Body of pancreas (tissue), 4 donors: Measurements from ENCODE around the gene SLC24A4. TPM values are rescaled to one million over a fixed set of nuclear protein-coding genes. Genes with fewer than 3 reads are reported as not detected.

Experiments
- ATAC-seq: fragments of 150-250 bp; one replicate; pipeline ENCODE4 v1.9.1; 2016
- DNase-seq, 4 donors: peaks; one replicate each; pipeline ENCODE4 v3.0.0-alpha.2; 2019
- H3K27ac ChIP-seq, 4 donors: fragments of 200-600 bp; sonication (generic); 1 replicate in 3 of 4; 2 replicates in 1 of 4; pipeline versions ENCODE4 v1.5.1 to v1.6.1; 2016 to 2019; ENCODE audit warnings: mild to moderate bottlenecking in 1 of 4, mixed read lengths in 1 of 4, moderate library complexity in 1 of 4
- H3K27me3 ChIP-seq, 2 donors: fragments of 200-600 bp; sonication (generic); one replicate each; pipeline ENCODE4 v1.6.0; 2016; ENCODE audit warnings: mild to moderate bottlenecking in 1 of 2
- H3K36me3 ChIP-seq, 2 donors: fragments of 200-600 bp; sonication (generic); replicated peaks in 1 of 2; 2 replicates each; pipeline ENCODE4 v1.5.1; 2016; ENCODE audit warnings: low read depth in 2 of 2; ENCODE audit not compliant: insufficient read depth in 1 of 2
- H3K4me1 ChIP-seq: fragments of 200-600 bp; sonication (generic); one replicate; pipeline ENCODE4 v1.6.0; 2016
- H3K4me3 ChIP-seq, 2 donors: fragments of 200-600 bp; sonication (generic); 1 replicate in 1 of 2; 2 replicates in 1 of 2; pipeline ENCODE4 v1.5.1; 2016 to 2019
- H3K9me3 ChIP-seq, 3 donors: fragments of 200-600 bp; sonication (generic); 1 replicate in 2 of 3; 2 replicates in 1 of 3; pipeline ENCODE4 v1.5.1; 2016
- POLR2A ChIP-seq, 3 donors: fragments of 450-650 bp; IDR thresholded peaks; one replicate each; pipeline ENCODE4 v1.6.1; 2016; ENCODE audit warnings: antibody characterized with exemption in 3 of 3, mild to moderate bottlenecking in 2 of 3
- WGBS, 2 donors: methylation state at CpG; one replicate each; pipeline ENCODE4 v1.1.5; 2017; 5-methylcytosine and 5-hydroxymethylcytosine counted together
- intact Hi-C: fragments of 100-400 bp; cut with DNase I; formaldehyde crosslinking; loops from one replicate; pipeline ENCODE4 v1.15.1; 2023
- total RNA-seq, 2 donors: library from RNA; depleted of rRNA; stranded (reverse); fragments of >200 nt; gene quantifications; one replicate each; pipeline ENCODE4 v1.1.0, GENCODE V29; 2016
- TF ChIP-seq, protein P1 (sequence below), 7 experiments: fragments of 450-650 bp in 4 of 7; fragments of 200-600 bp in 3 of 7; sonication (generic) in 3 of 7; IDR thresholded peaks; one replicate each; pipeline ENCODE4 v1.5.1; 2016 to 2019; ENCODE audit warnings: antibody characterized with exemption in 7 of 7

The SLC24A4 gene
- total RNA-seq, 2 donors from 2014 or later: 0.26 TPM; not detected in 1

DNA sequence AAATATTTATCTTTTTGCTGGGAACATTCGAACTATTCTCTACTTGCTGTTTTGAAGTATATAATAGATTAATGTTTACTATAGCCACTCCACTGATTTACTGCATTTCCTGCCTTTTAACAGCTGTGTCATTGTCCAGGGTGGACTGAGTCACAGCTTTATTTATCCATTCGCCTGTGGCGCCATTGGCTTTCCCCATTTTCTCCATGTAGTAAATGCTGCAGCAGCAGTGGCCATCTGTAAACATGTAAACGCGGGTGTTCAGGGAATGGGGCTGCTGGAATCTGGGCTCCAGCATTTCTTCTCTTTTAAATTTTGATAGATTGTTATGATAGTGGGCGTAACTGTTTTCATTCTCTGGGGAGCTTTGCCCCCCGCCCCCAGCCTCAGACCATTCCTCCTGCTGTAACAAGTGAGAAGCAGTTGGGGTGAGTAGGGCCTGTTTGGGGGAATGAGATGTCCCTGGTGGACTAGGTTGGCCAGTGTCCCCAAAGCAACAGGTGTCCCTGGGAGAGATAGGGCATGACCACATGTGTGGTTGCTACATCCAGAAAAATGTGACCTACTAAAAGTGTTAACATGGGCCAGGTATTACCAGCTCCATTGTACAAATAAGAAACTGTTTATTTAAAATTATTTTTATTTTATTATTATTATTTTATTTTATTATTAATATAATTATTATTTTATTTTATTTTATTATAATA is 223.5 kb downstream of the SLC24A4 start:
- H3K27ac ChIP-seq: no peak overlapping the region
- TF ChIP-seq, protein P1, sequence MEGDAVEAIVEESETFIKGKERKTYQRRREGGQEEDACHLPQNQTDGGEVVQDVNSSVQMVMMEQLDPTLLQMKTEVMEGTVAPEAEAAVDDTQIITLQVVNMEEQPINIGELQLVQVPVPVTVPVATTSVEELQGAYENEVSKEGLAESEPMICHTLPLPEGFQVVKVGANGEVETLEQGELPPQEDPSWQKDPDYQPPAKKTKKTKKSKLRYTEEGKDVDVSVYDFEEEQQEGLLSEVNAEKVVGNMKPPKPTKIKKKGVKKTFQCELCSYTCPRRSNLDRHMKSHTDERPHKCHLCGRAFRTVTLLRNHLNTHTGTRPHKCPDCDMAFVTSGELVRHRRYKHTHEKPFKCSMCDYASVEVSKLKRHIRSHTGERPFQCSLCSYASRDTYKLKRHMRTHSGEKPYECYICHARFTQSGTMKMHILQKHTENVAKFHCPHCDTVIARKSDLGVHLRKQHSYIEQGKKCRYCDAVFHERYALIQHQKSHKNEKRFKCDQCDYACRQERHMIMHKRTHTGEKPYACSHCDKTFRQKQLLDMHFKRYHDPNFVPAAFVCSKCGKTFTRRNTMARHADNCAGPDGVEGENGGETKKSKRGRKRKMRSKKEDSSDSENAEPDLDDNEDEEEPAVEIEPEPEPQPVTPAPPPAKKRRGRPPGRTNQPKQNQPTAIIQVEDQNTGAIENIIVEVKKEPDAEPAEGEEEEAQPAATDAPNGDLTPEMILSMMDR (IDR thresholded peaks at IDR 0.05): no peak
- TF ChIP-seq POLR2A (IDR thresholded peaks at IDR 0.05): no peak
- no peak overlapping the region for H3K4me3 ChIP-seq
- no peak for DNase-seq
- H3K27me3 ChIP-seq: no peaks in the 10 kb centered on the region
- H3K4me1 ChIP-seq: peaks cover 8% of the 10 kb centered on the region
- intact Hi-C loops: no loop called here
- H3K36me3 ChIP-seq: no peaks in the 10 kb centered on the region
- H3K9me3 ChIP-seq: no peaks in the 10 kb centered on the region
- ATAC-seq: no peak
- WGBS, 2 donors: 88 to 96% methylated on average over 7 of the region's 7 CpGs

DNA sequence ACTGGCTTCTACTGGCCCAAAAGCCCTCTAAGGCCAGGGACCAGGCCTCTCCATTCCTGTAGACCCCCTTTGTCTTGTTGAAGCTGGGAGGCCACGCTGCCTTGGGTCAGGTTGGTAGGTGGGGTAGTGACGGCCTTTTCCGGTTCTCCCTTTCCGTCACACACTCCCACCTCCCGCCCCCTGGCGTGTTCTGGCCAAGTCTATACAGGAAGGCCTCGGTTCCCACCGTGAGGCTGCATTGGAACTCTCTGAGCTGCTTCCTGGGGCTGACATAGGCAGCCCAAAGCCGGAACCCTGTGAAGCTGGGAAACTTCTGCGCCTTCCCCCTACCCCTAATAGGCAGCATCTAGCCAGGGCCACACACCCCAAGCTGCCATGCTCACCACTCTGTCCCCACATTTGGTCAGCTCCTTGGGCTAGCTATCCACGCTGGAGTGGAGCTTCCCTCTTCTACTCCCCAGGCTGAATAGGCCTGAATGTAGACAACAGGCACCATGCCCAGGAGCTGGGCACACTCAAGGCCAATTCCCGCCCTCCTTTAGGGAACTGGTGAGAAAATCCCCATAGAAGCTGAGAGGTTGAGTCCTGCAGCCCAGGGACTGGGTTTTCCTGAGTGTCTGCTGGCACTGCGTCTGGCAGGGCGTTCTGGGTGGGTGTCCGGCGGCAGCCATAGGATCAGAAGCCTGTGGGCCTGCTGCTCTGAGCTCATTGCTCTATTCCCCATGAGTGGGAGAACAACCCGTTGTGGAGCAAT is 226.3 kb downstream of the SLC24A4 start:
- TF ChIP-seq, protein P1 (IDR thresholded peaks at IDR 0.05): no peak
- TF ChIP-seq POLR2A (IDR thresholded peaks at IDR 0.05): no peak
- H3K9me3 ChIP-seq: no peaks in the 10 kb centered on the region
- H3K27me3 ChIP-seq: no peaks in the 10 kb centered on the region
- no peak overlapping the region for H3K4me3 ChIP-seq
- H3K4me1 ChIP-seq: peaks cover 8% of the 10 kb centered on the region
- 75 to 87% methylated on average over 14 to 17 of the region's 17 CpGs for WGBS, 2 donors
- intact Hi-C loops: no loop called here
- ATAC-seq: peak; percentile 27
- H3K36me3 ChIP-seq: no peaks in the 10 kb centered on the region
- peak overlapping the region in 2 of 4 donors; percentile 57 to 64 for H3K27ac ChIP-seq
- DNase-seq: peak in 2 of 4 donors; percentile 20 to 21

- H3K27ac ChIP-seq: peak overlapping the region in 2 of 4 donors; percentile 57 to 64
- H3K4me3 ChIP-seq: no peak overlapping the region
- intact Hi-C loops: no loop called here
Observed at GRCh38 chr14:92549859-92550230, 226.9 kb downstream of the SLC24A4 start.

More at GRCh38 chr14:92549859-92550230, 226.9 kb downstream of the SLC24A4 start:
- DNase-seq (peak; percentile 17 to 56 (median 39)), ATAC-seq (peak; percentile 62)
- WGBS, 2 donors: 17 to 35% methylated on average over 7 of the region's 7 CpGs
- TF ChIP-seq, protein P1 (IDR thresholded peaks at IDR 0.05): no peak
- no peak for TF ChIP-seq POLR2A (IDR thresholded peaks at IDR 0.05)
- no peaks in the 10 kb centered on the region for H3K27me3 ChIP-seq
- H3K36me3 ChIP-seq: no peaks in the 10 kb centered on the region
- H3K4me1 ChIP-seq: peaks cover 8% of the 10 kb centered on the region
- no peaks in the 10 kb centered on the region for H3K9me3 ChIP-seq

Other genes with a start within 250 kb of the SLC24A4 start
- gene ATXN3, start 216.6 kb upstream of the SLC24A4 start, total RNA-seq: 10 to 100 TPM in 1 of 2 donors, 1 to 10 TPM in 1; 5.9 to 16.1 TPM
- gene NDUFB1, start 201.5 kb upstream of the SLC24A4 start, total RNA-seq: 100 to 1,000 TPM in 1 of 2 donors, 10 to 100 TPM in 1; 36.6 to 186 TPM
- 10 to 100 TPM in 1 of 2 donors, 1 to 10 TPM in 1; 7.8 to 19.1 TPM for gene CPSF2, start 201.2 kb upstream of the SLC24A4 start, total RNA-seq
- gene RIN3, start 190.6 kb downstream of the SLC24A4 start, total RNA-seq: 1 to 10 TPM; 2.6 to 3.3 TPM